Type B pancreatic cell (in vitro differentiated cells): ENCODE data around the gene SAMD13. TPM values are rescaled to one million over a fixed set of nuclear protein-coding genes. Genes with fewer than 3 reads are reported as not detected.

Experiments used
- DNase-seq: peaks from one replicate; pipeline ENCODE4 v3.0.0; 2021; ENCODE audit warnings: mixed read lengths; ENCODE audit not compliant: unreplicated experiment; ENCODE audit errors: extremely low spot score
- H3K27ac Mint-ChIP-seq: 2 replicates; pipeline ENCODE4 v1.8.0; 2021; ENCODE audit warnings: mild to moderate bottlenecking, mixed read lengths
- H3K27me3 Mint-ChIP-seq: 2 replicates; pipeline ENCODE4 v1.8.0; 2021; ENCODE audit warnings: mixed read lengths
- H3K36me3 Mint-ChIP-seq: 2 replicates; pipeline ENCODE4 v1.8.0; 2021; ENCODE audit warnings: mixed read lengths
- H3K4me1 Mint-ChIP-seq: one replicate; pipeline ENCODE4 v1.8.0; 2021; ENCODE audit warnings: mixed read lengths; ENCODE audit not compliant: unreplicated experiment
- H3K4me3 Mint-ChIP-seq: 2 replicates; pipeline ENCODE4 v1.8.0; 2021; ENCODE audit warnings: mild to moderate bottlenecking, mixed read lengths
- H3K9me3 Mint-ChIP-seq: 2 replicates; pipeline ENCODE4 v1.8.0; 2021; ENCODE audit warnings: mixed read lengths
- CTCF ChIP-seq: fragments of 200-600 bp; sonication (generic); conservative IDR thresholded peaks from 2 replicates; pipeline ENCODE4 v1.5.0; 2021; ENCODE audit warnings: antibody characterized with exemption, mild to moderate bottlenecking
- total RNA-seq: library from RNA; stranded (reverse); gene quantifications from 2 replicates; pipeline ENCODE4 v1.2.1, GENCODE V29; 2021; ENCODE audit warnings: low replicate concordance

SAMD13 gene
- total RNA-seq, 1 donor from 2014 or later: 6.0 TPM

GRCh38 chr1:84379138-84379916 is 77.8 kb downstream of the SAMD13 start:
- TF ChIP-seq CTCF: no peak
- no peak for DNase-seq
- H3K36me3 Mint-ChIP-seq: no peaks in the 10 kb centered on the region
- H3K4me1 Mint-ChIP-seq: peaks cover 16% of the 10 kb centered on the region
- H3K4me3 Mint-ChIP-seq: no peak overlapping the region
- H3K9me3 Mint-ChIP-seq: no peaks in the 10 kb centered on the region
- no peak overlapping the region for H3K27ac Mint-ChIP-seq
- H3K27me3 Mint-ChIP-seq: no peaks in the 10 kb centered on the region

- TF ChIP-seq CTCF: no peak
- H3K27me3 Mint-ChIP-seq: no peaks in the 10 kb centered on the region
- no peak overlapping the region for H3K4me3 Mint-ChIP-seq
- peaks cover 16% of the 10 kb centered on the region for H3K4me1 Mint-ChIP-seq
- no peaks in the 10 kb centered on the region for H3K36me3 Mint-ChIP-seq
- H3K27ac Mint-ChIP-seq: no peak overlapping the region
- DNase-seq: no peak
- no peaks in the 10 kb centered on the region for H3K9me3 Mint-ChIP-seq
Observed at GRCh38 chr1:84379917-84380180, 78.3 kb downstream of the SAMD13 start.

GRCh38 chr1:84382127-84382526 is 80.6 kb downstream of the SAMD13 start:
- no peaks in the 10 kb centered on the region for H3K27me3 Mint-ChIP-seq
- peak overlapping the region; percentile 74 for H3K27ac Mint-ChIP-seq
- DNase-seq: no peak
- peak overlapping the region; percentile 12 for H3K4me3 Mint-ChIP-seq
- H3K4me1 Mint-ChIP-seq: peaks cover 10% of the 10 kb centered on the region
- H3K36me3 Mint-ChIP-seq: no peaks in the 10 kb centered on the region
- TF ChIP-seq CTCF: no peak
- no peaks in the 10 kb centered on the region for H3K9me3 Mint-ChIP-seq

- no peak overlapping the region for H3K4me3 Mint-ChIP-seq
- H3K27me3 Mint-ChIP-seq: no peaks in the 10 kb centered on the region
- no peak for TF ChIP-seq CTCF
- H3K4me1 Mint-ChIP-seq: peaks cover 10% of the 10 kb centered on the region
- no peak overlapping the region for H3K27ac Mint-ChIP-seq
- H3K9me3 Mint-ChIP-seq: no peaks in the 10 kb centered on the region
- no peaks in the 10 kb centered on the region for H3K36me3 Mint-ChIP-seq
- DNase-seq: no peak
Observed at GRCh38 chr1:84385347-84385746, 83.8 kb downstream of the SAMD13 start.

- no peaks in the 10 kb centered on the region for H3K9me3 Mint-ChIP-seq
- no peak overlapping the region for H3K4me3 Mint-ChIP-seq
- no peak overlapping the region for H3K27ac Mint-ChIP-seq
- no peak for DNase-seq
- H3K36me3 Mint-ChIP-seq: no peaks in the 10 kb centered on the region
- no peak for TF ChIP-seq CTCF
- H3K27me3 Mint-ChIP-seq: no peaks in the 10 kb centered on the region
- H3K4me1 Mint-ChIP-seq: peaks cover 14% of the 10 kb centered on the region
Observed at GRCh38 chr1:84386716-84387479, 85.4 kb downstream of the SAMD13 start.
